Type B pancreatic cell (in vitro differentiated cells): ENCODE data around the gene FMO2. TPM values are rescaled to one million over a fixed set of nuclear protein-coding genes. Genes with fewer than 3 reads are reported as not detected.

ENCODE experiments used
- DNase-seq: peaks from one replicate; pipeline ENCODE4 v3.0.0; 2021; ENCODE audit warnings: mixed read lengths; ENCODE audit not compliant: unreplicated experiment; ENCODE audit errors: extremely low spot score
- H3K27ac Mint-ChIP-seq: 2 replicates; pipeline ENCODE4 v1.8.0; 2021; ENCODE audit warnings: mild to moderate bottlenecking, mixed read lengths
- H3K27me3 Mint-ChIP-seq: 2 replicates; pipeline ENCODE4 v1.8.0; 2021; ENCODE audit warnings: mixed read lengths
- H3K36me3 Mint-ChIP-seq: 2 replicates; pipeline ENCODE4 v1.8.0; 2021; ENCODE audit warnings: mixed read lengths
- H3K4me1 Mint-ChIP-seq: one replicate; pipeline ENCODE4 v1.8.0; 2021; ENCODE audit warnings: mixed read lengths; ENCODE audit not compliant: unreplicated experiment
- H3K4me3 Mint-ChIP-seq: 2 replicates; pipeline ENCODE4 v1.8.0; 2021; ENCODE audit warnings: mild to moderate bottlenecking, mixed read lengths
- H3K9me3 Mint-ChIP-seq: 2 replicates; pipeline ENCODE4 v1.8.0; 2021; ENCODE audit warnings: mixed read lengths
- total RNA-seq: library from RNA; stranded (reverse); gene quantifications from 2 replicates; pipeline ENCODE4 v1.2.1, GENCODE V29; 2021; ENCODE audit warnings: low replicate concordance
- TF ChIP-seq, protein P1 (sequence below): fragments of 200-600 bp; sonication (generic); conservative IDR thresholded peaks from 2 replicates; pipeline ENCODE4 v1.5.0; 2021; ENCODE audit warnings: antibody characterized with exemption, mild to moderate bottlenecking

FMO2 gene
- total RNA-seq, 1 donor from 2014 or later: 0.60 TPM

DNA sequence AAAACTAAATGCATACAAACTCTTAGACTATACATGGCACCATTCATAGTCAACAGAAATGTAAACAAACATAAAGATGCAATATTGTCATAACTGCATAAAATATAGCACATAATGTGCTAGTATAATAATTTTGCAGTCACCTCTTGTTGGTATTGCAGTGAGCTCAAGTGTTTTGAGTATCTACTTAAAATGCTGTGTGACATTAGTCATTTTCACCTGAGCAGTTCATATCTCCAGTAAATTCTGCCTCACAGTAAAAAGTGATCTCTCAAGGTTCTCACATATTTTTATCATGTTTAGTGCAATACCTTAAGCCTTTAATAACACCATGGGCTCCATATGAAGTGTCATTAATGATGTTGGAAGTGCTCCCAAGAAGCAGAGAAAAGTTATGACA lies 29.6 kb upstream of the FMO2 start:
- peaks cover 6% of the 10 kb centered on the region for H3K9me3 Mint-ChIP-seq
- H3K4me3 Mint-ChIP-seq: no peak overlapping the region
- peaks cover 6% of the 10 kb centered on the region for H3K27me3 Mint-ChIP-seq
- H3K36me3 Mint-ChIP-seq: no peaks in the 10 kb centered on the region
- DNase-seq: no peak
- H3K27ac Mint-ChIP-seq: no peak overlapping the region
- H3K4me1 Mint-ChIP-seq: peaks cover 18% of the 10 kb centered on the region
- TF ChIP-seq, protein P1, sequence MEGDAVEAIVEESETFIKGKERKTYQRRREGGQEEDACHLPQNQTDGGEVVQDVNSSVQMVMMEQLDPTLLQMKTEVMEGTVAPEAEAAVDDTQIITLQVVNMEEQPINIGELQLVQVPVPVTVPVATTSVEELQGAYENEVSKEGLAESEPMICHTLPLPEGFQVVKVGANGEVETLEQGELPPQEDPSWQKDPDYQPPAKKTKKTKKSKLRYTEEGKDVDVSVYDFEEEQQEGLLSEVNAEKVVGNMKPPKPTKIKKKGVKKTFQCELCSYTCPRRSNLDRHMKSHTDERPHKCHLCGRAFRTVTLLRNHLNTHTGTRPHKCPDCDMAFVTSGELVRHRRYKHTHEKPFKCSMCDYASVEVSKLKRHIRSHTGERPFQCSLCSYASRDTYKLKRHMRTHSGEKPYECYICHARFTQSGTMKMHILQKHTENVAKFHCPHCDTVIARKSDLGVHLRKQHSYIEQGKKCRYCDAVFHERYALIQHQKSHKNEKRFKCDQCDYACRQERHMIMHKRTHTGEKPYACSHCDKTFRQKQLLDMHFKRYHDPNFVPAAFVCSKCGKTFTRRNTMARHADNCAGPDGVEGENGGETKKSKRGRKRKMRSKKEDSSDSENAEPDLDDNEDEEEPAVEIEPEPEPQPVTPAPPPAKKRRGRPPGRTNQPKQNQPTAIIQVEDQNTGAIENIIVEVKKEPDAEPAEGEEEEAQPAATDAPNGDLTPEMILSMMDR: no peak

DNA sequence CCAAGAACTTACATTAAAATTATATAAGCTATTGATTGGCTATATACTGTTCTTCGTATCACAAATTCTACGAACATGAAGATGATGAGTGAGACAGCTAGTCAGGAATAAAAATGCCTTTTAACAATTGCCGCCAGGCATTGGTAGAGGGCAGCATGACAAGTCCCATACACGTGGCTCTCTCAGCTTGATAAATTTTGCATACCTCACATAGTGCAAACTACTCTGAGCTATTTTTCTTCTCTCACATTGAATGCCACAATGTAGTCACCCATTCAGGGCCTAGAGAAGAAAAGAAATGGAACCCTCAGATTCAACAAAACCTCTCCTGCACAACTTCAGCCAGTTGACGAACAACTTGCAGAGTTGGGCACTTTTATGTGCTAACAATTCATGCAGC lies 27.0 kb upstream of the FMO2 start:
- Mint-ChIP-seq H3K27ac (no peak overlapping the region), H3K4me3 (no peak overlapping the region), H3K4me1 (peaks cover 21% of the 10 kb centered on the region), H3K9me3 (peaks cover 6% of the 10 kb centered on the region), H3K36me3 (no peaks in the 10 kb centered on the region), H3K27me3 (peaks cover 6% of the 10 kb centered on the region)
- DNase-seq: no peak
- TF ChIP-seq, protein P1: no peak

DNA sequence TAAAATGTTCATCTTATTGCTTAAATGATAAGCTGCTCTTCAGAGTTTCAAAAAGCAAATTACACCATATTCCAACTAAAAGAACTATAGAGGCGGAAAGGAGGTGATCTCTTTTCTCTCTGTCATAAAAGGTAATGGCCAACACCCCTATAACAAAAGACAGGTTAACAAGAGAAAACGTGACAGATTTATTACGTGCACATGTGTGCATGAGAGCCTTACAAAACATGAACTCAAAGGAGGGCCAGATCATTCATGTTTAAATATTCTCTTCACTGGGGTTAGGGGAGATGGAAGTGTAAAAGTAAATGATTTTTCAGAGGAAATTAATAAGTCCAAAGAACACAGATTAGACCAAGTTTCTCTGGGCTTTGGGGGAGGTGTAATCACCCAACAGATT lies 26.5 kb upstream of the FMO2 start:
- no peak for DNase-seq
- TF ChIP-seq, protein P1: no peak
- H3K27me3 Mint-ChIP-seq: peaks cover 6% of the 10 kb centered on the region
- H3K9me3 Mint-ChIP-seq: peaks cover 6% of the 10 kb centered on the region
- H3K27ac Mint-ChIP-seq: no peak overlapping the region
- no peak overlapping the region for H3K4me3 Mint-ChIP-seq
- no peaks in the 10 kb centered on the region for H3K36me3 Mint-ChIP-seq
- H3K4me1 Mint-ChIP-seq: peaks cover 21% of the 10 kb centered on the region

DNA sequence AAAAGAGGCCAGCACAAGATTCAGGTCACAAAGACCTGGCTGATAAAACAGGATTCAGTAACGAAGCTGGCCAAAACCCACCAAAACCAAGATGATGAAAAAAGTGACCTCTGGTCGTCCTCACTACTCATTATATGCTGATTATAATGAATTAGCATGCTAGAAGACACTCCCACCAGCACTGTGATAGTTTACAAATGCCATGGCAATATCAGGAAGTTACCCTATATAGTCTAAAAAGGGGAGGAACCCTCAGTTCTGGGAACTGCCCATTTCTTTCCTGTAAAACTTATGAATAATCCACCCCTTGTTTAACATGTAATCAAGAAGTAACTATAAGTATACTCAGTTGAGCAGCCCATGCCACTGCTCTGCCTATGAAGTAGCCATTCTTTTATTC lies 26.0 kb upstream of the FMO2 start:
- DNase-seq: no peak
- Mint-ChIP-seq H3K27ac (no peak overlapping the region), H3K36me3 (no peaks in the 10 kb centered on the region), H3K27me3 (peaks cover 6% of the 10 kb centered on the region), H3K4me1 (peaks cover 21% of the 10 kb centered on the region), H3K4me3 (no peak overlapping the region), H3K9me3 (peaks cover 6% of the 10 kb centered on the region)
- TF ChIP-seq, protein P1: no peak

DNA sequence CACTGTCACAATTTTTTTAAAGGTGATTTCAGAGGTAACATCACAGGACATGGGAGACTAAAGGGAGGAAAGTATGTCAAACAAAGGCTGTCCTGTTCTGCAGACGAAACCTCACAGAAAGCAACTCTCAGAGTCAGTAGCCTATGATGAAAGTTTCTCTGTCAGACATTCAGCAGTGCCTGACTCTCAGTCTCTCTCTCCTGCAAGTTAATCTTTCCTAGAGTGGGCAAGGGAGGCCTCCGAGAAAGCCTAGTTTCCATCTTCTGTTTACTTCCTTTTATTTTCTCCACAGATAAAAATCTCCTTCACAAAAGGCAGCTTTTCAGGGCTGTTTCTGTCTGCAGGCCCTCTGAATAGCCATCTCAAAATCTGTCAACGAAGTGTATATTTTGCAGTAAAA lies 24.9 kb upstream of the FMO2 start:
- TF ChIP-seq, protein P1: no peak
- H3K27ac Mint-ChIP-seq: no peak overlapping the region
- H3K36me3 Mint-ChIP-seq: no peaks in the 10 kb centered on the region
- peaks cover 10% of the 10 kb centered on the region for H3K9me3 Mint-ChIP-seq
- no peak overlapping the region for H3K4me3 Mint-ChIP-seq
- peaks cover 6% of the 10 kb centered on the region for H3K27me3 Mint-ChIP-seq
- no peak for DNase-seq
- H3K4me1 Mint-ChIP-seq: peaks cover 21% of the 10 kb centered on the region
